Fibroblast of villous mesenchyme (primary cell): ENCODE data around the gene KBTBD4. TPM values are rescaled to one million over a fixed set of nuclear protein-coding genes. Genes with fewer than 3 reads are reported as not detected.

Experiments
- DNase-seq: peaks from one replicate; pipeline ENCODE4 v3.0.0-alpha.2; 2010; ENCODE audit warnings: low read depth
- H3K4me3 ChIP-seq: 2 replicates; pipeline ENCODE4 v1.5.1; 2011; ENCODE audit warnings: low read depth, mild to moderate bottlenecking, low read length
- total RNA-seq: library from RNA; depleted of rRNA; stranded (reverse); fragments of >200 nt; gene quantifications from 2 replicates; pipeline ENCODE4 v1.2.3, GENCODE V29; 2012
- TF ChIP-seq, protein P1 (sequence below): IDR thresholded peaks from 2 replicates; pipeline ENCODE4 v1.5.1; 2012; ENCODE audit warnings: low read depth, mild to moderate bottlenecking, low read length; ENCODE audit not compliant: insufficient read depth

The KBTBD4 gene
- total RNA-seq, 1 donor = 24.2 TPM

DNA sequence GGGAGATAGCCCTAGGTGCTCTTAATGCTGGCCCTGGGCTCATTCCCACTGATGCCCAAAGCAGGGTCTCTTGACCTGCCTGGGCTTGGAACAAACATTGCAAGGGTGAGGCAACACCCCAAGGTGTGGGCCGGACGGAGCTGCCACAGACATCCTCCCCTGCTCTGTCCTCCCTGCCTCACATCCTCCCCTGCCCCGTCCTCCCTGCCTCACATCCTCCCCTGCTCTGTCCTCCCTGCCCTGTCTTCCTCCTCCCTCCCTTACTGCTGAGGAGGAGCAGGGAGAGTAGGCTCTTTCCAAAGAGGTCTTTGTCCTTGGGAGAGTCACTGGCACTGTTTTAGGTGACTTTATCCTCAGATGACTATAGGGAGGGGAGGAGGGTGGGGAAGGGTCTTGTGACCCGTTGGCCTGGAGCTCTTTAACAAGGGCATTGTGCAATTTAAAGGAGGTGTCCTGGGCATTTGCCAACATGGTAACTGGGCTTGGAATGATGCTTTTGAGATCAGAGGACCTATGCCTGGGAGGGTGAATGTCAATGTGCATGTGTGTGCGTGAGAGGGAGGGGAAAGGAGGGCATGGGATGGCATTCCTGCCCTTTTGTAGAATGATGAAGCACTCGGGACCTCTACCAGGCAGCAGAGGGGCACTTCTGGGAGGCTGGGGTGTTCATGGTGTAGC lies 8.4 kb upstream of the KBTBD4 start:
- H3K4me3 ChIP-seq = no peak overlapping the region
- TF ChIP-seq, protein P1, sequence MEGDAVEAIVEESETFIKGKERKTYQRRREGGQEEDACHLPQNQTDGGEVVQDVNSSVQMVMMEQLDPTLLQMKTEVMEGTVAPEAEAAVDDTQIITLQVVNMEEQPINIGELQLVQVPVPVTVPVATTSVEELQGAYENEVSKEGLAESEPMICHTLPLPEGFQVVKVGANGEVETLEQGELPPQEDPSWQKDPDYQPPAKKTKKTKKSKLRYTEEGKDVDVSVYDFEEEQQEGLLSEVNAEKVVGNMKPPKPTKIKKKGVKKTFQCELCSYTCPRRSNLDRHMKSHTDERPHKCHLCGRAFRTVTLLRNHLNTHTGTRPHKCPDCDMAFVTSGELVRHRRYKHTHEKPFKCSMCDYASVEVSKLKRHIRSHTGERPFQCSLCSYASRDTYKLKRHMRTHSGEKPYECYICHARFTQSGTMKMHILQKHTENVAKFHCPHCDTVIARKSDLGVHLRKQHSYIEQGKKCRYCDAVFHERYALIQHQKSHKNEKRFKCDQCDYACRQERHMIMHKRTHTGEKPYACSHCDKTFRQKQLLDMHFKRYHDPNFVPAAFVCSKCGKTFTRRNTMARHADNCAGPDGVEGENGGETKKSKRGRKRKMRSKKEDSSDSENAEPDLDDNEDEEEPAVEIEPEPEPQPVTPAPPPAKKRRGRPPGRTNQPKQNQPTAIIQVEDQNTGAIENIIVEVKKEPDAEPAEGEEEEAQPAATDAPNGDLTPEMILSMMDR = no peak
- no peak for DNase-seq

DNA sequence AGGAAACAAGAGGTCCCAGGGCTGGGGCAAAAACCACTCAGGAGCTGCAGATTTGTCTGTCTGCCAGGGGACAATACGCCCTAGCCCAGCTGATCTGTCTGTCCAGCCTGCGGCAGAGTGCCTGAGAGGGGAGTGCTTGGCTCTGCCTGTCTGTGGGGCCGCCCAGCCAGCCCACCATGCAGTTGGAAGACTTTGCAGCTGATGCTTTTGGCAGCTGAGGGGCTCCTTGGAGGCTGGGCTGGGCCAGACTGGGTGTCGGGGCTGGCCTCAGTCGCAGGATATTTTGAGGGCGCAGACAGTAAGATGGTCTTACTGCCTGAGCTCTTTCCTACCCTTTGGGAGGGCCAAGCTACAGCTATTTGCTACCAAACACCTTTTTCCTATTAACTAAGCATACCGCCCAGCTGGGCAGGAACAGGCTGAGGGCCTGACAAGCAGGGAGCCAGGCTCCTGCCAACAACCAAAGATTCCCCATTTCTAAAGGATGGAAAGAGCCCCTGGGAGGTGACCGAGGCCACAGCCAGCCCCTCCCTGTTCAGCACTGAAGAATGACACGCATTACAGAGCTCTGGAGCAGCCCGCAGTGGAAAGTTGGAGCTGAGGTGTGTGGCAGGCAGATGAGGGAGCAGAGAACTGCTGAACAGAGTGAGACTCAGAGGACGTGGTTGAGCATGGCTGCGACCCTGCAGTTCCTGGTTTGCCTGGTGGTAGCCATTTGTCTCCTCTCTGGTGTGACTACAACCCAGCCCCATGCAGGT lies 7.5 kb upstream of the KBTBD4 start, which contains the start of gene FAM180B:
TSS of gene FAM180B (plus strand) at position 581 of the 758 bp plus-strand sequence. CDS start at position 672, 91 bp downstream.
- H3K4me3 ChIP-seq = no peak within 1 kb of the TSS
- TF ChIP-seq, protein P1 = no peak
- no peak for DNase-seq

DNA sequence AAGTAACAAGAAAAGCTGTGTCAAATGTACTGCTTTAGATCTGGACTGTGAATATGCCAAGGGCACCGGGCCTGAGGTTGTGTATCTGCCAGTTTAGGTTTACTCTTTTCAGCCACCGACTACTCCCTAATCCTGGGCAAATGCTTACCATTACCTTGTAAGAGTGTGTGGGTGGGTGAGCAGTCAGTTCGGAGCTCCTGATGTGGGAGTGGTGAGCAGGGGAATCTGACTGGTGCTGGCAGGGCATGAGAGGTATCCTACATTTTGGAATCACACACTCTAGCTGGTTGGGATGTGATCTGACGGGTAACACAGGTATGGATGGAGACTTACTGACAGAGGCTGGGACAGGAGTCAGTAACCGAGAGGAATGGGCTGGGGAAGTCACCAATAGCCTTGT lies 5.1 kb upstream of the KBTBD4 start:
- no peak for DNase-seq
- TF ChIP-seq, protein P1 = no peak
- H3K4me3 ChIP-seq = no peak overlapping the region

DNA sequence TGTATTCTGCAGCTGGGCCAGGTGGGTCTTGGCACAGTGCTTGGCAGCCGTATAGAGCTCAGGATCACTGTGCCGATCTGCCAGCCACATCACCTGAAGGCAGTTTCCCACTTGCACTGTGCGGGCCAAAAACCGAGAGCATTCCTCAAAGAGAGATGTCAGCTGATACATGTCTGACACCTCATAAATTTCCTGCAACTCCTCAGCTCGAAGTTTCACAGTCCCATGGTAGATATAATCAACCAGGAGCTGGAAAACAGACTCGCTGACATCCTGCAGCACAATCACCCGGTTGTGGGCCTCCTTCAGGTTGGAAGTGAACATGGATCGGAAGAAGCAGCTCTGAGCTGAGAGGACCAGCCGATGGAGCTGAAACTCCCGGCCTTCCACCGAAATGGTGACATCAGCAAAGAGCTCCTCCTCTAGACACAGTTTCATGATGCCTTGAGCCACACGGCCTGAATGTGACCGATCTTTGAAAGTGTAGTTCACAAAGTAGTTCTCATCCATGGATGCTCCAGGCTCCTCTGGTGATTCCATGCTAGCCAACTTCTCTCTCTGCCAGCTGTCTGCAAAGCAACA lies 1.2 kb downstream of the KBTBD4 start:
- TF ChIP-seq, protein P1 = no peak
- peak; percentile 30 for DNase-seq
- peak overlapping the region; percentile 96 for H3K4me3 ChIP-seq

DNA sequence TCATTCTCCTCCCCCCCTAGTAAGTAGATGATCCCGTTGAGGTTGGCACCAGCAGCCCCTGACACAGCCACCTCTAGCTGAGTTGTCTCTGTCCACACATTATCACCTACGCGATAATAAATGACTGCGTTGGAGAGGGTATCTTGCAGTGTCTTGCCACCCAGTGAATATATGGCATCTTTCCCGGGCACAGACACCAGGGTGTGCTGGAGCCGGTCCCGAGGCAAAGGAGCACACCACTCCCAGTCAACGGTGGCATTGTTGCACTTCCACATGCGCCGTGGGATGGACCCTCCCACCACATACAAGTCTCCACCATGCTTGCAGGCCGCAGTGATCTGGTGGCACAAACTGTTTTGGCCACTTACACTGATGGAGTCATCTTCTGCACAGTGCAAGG lies 5.4 kb downstream of the KBTBD4 start:
- no peak for DNase-seq
- TF ChIP-seq, protein P1 = no peak
- no peak overlapping the region for H3K4me3 ChIP-seq

DNA sequence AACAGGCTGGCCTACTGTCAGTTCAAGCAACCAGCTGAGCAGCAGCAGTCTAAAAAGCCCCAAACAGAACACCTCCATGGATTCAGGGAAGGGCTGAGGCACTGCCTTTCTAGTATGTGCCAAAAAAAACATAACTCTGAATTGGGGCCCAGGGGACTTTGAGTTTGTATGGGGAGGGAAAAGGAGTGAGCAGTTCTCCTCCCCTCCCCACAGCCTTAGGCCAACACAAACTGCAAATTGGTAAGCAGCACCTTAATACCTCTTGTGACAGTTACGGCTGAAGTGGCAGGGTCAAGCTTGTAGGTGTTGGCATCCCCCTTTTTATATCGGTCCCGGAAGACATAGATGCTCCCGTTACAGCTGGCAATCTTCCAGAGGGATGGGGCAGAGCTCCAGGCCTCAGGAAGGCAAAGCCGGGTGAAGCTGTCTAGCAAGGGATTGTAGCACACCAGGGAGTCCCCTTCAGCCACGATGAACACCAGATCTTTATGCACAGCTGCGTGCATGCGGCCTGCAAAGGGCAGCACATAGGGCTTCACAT lies 6.0 kb downstream of the KBTBD4 start:
- no peak overlapping the region for H3K4me3 ChIP-seq
- DNase-seq = no peak
- TF ChIP-seq, protein P1 = no peak
